SU-DHL-6 (cell line): ENCODE measurements around the gene OPA3.

Source experiments
- H2AFZ ChIP-seq: fragments of 200-600 bp; sonication (generic); 2 replicates; pipeline ENCODE4 v1.6.1; 2014; ENCODE audit warnings: low read depth, mild to moderate bottlenecking, moderate library complexity, mixed read lengths, antibody characterized with exemption, low read length; ENCODE audit not compliant: severe bottlenecking
- H3F3A ChIP-seq: fragments of 200-600 bp; shearing (Covaris generic); 2 replicates; pipeline ENCODE4 v1.6.0; 2016; ENCODE audit warnings: antibody characterized with exemption, mild to moderate bottlenecking; ENCODE audit not compliant: insufficient read depth
- H3K27ac ChIP-seq: fragments of 200-600 bp; sonication (generic); 2 replicates; pipeline ENCODE4 v1.5.1; 2016; ENCODE audit warnings: low read depth, mild to moderate bottlenecking, low read length, moderate library complexity, mixed read lengths
- H3K27me3 ChIP-seq: fragments of 200-600 bp; sonication (generic), shearing (Covaris generic); 2 replicates; pipeline ENCODE4 v1.6.0; 2014; ENCODE audit warnings: mild to moderate bottlenecking, low read length
- H3K36me3 ChIP-seq: fragments of 200-600 bp; sonication (generic); 2 replicates; pipeline ENCODE4 v1.6.1; 2014; ENCODE audit warnings: mild to moderate bottlenecking, low read length, mixed read lengths
- H3K4me2 ChIP-seq: fragments of 300-600, 200-600 bp; shearing (Covaris generic), sonication (generic); 2 replicates; pipeline ENCODE4 v1.6.0; 2014; ENCODE audit warnings: low read length, low read depth, mild to moderate bottlenecking; ENCODE audit not compliant: poor library complexity, severe bottlenecking
- H3K4me3 ChIP-seq: fragments of 200-600 bp; sonication (generic); 2 replicates; pipeline ENCODE4 v1.5.1; 2014; ENCODE audit warnings: antibody characterized with exemption, low read length, mild to moderate bottlenecking, mixed read lengths; ENCODE audit not compliant: insufficient read depth, poor library complexity, severe bottlenecking
- H3K79me2 ChIP-seq: fragments of 200-600 bp; sonication (generic); 2 replicates; pipeline ENCODE4 v1.6.1; 2014; ENCODE audit warnings: mild to moderate bottlenecking, low read length, moderate library complexity; ENCODE audit not compliant: insufficient read depth
- H3K9ac ChIP-seq: fragments of 200-600 bp; sonication (generic); 2 replicates; pipeline ENCODE4 v1.7.0; 2014; ENCODE audit warnings: mild to moderate bottlenecking, low read length
- H3K9me2 ChIP-seq: fragments of 200-600 bp; sonication (generic); replicated peaks from 2 replicates; pipeline ENCODE4 v1.6.1; 2014; ENCODE audit warnings: low read length; ENCODE audit not compliant: insufficient read depth
- H3K9me3 ChIP-seq: fragments of 200-600 bp; sonication (generic); 2 replicates; pipeline ENCODE4 v1.6.1; 2014; ENCODE audit warnings: low read length, mixed read lengths; ENCODE audit not compliant: insufficient read depth
- H4K20me1 ChIP-seq: fragments of 200-600 bp; sonication (generic); 2 replicates; pipeline ENCODE4 v1.6.1; 2014; ENCODE audit warnings: low read depth, mild to moderate bottlenecking, antibody characterized with exemption, low read length, moderate library complexity, mixed read lengths
- CTCF ChIP-seq: fragments of 200-600 bp; sonication (generic); IDR thresholded peaks from one replicate; pipeline ENCODE4 v1.5.1; 2017; ENCODE audit warnings: antibody characterized with exemption, mild to moderate bottlenecking, low read length, moderate library complexity; ENCODE audit not compliant: insufficient read depth, poor library complexity, severe bottlenecking
- EZH2phosphoT487 ChIP-seq: fragments of 200-600 bp; sonication (generic), shearing (Covaris generic); conservative IDR thresholded peaks from 2 replicates; pipeline ENCODE4 v1.6.1; 2018; ENCODE audit warnings: mild to moderate bottlenecking, antibody characterized with exemption, low read length, moderate library complexity, mixed read lengths

Gene OPA3

GRCh38 chr19:45494261-45494916 lies 90.2 kb downstream of the OPA3 start:
- H3K27me3 ChIP-seq: no peaks in the 10 kb centered on the region
- H2AFZ ChIP-seq: no peak overlapping the region
- H3K9me2 ChIP-seq: no peaks in the 10 kb centered on the region
- H3K4me3 ChIP-seq: no peak overlapping the region
- H3K9ac ChIP-seq: no peak overlapping the region
- no peaks in the 10 kb centered on the region for H3K36me3 ChIP-seq
- H3K27ac ChIP-seq: no peak overlapping the region
- H3K79me2 ChIP-seq: no peaks in the 10 kb centered on the region
- no peak overlapping the region for H3K4me2 ChIP-seq
- no peaks in the 10 kb centered on the region for H3K9me3 ChIP-seq
- no peaks in the 10 kb centered on the region for H4K20me1 ChIP-seq
- H3F3A ChIP-seq: peaks cover 4% of the 10 kb centered on the region; the same call in 1 of the 2 replicates
- no peak for TF ChIP-seq CTCF
- TF ChIP-seq EZH2phosphoT487: no peak

DNA sequence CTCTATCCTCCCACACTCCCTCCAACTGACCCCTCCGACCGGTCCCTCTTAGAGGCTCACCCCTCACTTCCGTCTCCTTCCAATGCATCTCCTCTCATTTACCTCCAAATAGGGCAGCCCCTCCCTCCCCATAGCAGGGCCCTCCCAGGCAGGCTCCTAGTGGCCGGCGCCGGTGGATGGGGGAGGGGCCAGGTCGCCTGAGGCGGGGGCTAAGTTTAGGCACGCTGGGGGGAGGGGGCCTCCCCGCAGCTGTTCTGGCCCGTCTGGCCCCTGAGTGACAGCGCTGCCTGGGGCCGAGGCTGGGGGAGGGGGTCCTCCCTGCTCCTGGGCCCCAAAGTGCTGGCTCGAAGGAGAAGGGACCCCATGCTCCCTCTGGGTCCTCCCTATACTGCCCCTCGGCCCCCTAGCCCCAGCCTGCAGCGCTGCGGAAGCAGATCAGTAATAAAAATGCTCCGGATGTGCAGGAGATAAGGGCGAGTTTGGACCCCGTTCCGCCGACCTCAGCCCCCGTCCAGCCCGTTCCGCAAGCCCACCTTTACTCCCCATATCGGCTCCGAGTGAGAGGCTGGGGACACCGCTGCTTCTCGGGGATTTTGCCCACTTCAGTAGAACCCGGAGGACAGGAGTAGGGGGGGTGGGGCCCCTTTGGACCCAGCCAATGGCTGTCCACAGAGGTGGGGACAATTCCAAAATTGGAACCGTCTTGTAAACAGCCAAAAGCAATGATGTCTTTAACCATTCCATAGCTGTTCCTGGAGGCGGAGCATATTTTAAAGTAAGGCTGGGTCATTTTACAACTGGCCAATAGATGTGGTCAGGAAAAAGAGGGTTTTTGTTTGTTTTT lies 91.8 kb downstream of the OPA3 start:
- H3K36me3 ChIP-seq: no peaks in the 10 kb centered on the region
- H3K9me3 ChIP-seq: no peaks in the 10 kb centered on the region
- H3K79me2 ChIP-seq: no peaks in the 10 kb centered on the region
- H3K27me3 ChIP-seq: no peaks in the 10 kb centered on the region
- TF ChIP-seq CTCF (no peak), EZH2phosphoT487 (no peak)
- H3K4me3 ChIP-seq: no peak overlapping the region
- H3F3A ChIP-seq: peaks cover 4% of the 10 kb centered on the region; the same call in 1 of the 2 replicates
- no peaks in the 10 kb centered on the region for H4K20me1 ChIP-seq
- H3K9me2 ChIP-seq: no peaks in the 10 kb centered on the region
- no peak overlapping the region for H3K9ac ChIP-seq
- H3K4me2 ChIP-seq: no peak overlapping the region
- no peak overlapping the region for H3K27ac ChIP-seq
- no peak overlapping the region for H2AFZ ChIP-seq

- H3K27me3 ChIP-seq: no peaks in the 10 kb centered on the region
- H3K9me2 ChIP-seq: no peaks in the 10 kb centered on the region
- no peak overlapping the region for H3K9ac ChIP-seq
- H3K4me3 ChIP-seq: no peak overlapping the region
- H3K79me2 ChIP-seq: no peaks in the 10 kb centered on the region
- H3K9me3 ChIP-seq: no peaks in the 10 kb centered on the region
- H2AFZ ChIP-seq: no peak overlapping the region
- H3K27ac ChIP-seq: no peak overlapping the region
- H3K36me3 ChIP-seq: no peaks in the 10 kb centered on the region
- TF ChIP-seq EZH2phosphoT487 (no peak), CTCF (no peak)
- no peak overlapping the region for H3K4me2 ChIP-seq
- H3F3A ChIP-seq: peaks cover 4% of the 10 kb centered on the region; the same call in 1 of the 2 replicates
- H4K20me1 ChIP-seq: no peaks in the 10 kb centered on the region
Observed at GRCh38 chr19:45492137-45492626, 92.4 kb downstream of the OPA3 start.
